ENCODE data around the gene HECTD4.

- TF ChIP-seq CTCF (IDR thresholded peaks at IDR 0.05) (no peak), POLR2A (IDR thresholded peaks at IDR 0.05) (no peak)
These were observed 141.1 kb downstream of the HECTD4 start for GRCh38 chr12:112241176-112241575.

Data from body of pancreas (tissue), 4 donors.